ENCODE measurements around the gene MAGEA6.

- TF ChIP-seq EP300 (IDR thresholded peaks at IDR 0.05; ENCODE audit: borderline replicate concordance), result no peak
- TF ChIP-seq MAX (IDR thresholded peaks at IDR 0.05), result no peak
- no peak for TF ChIP-seq USF1 (IDR thresholded peaks at IDR 0.05)
- no peak for TF ChIP-seq CEBPB (IDR thresholded peaks at IDR 0.05)
- TF ChIP-seq REST (IDR thresholded peaks at IDR 0.05; ENCODE audit: low read depth), result no peak
- no peak for TF ChIP-seq TCF12 (IDR thresholded peaks at IDR 0.05; ENCODE audit: low read depth)
- no peak for TF ChIP-seq TAF1 (IDR thresholded peaks at IDR 0.05; ENCODE audit: low read depth)
Observed at GRCh38 chrX:152818356-152818755, 48.9 kb upstream of the MAGEA6 start.
